DOHH2 (cell line): ENCODE measurements around the gene SUDS3.

Experiments
- H3F3A ChIP-seq: fragments of 200-600 bp; sonication (generic), shearing (Covaris generic); 2 replicates; pipeline ENCODE4 v1.6.0; 2016; ENCODE audit warnings: antibody characterized with exemption, mild to moderate bottlenecking; ENCODE audit not compliant: control insufficient read depth, insufficient read depth
- H3K27ac ChIP-seq: fragments of 200-600 bp; sonication (generic); 2 replicates; pipeline ENCODE4 v1.5.1; 2014; ENCODE audit warnings: low read depth, mild to moderate bottlenecking, low read length, moderate library complexity
- H3K27me3 ChIP-seq: fragments of 200-600 bp; sonication (generic); 2 replicates; pipeline ENCODE4 v1.6.1; 2014; ENCODE audit warnings: mild to moderate bottlenecking, low read length, mixed read lengths; ENCODE audit not compliant: control insufficient read depth
- H3K36me3 ChIP-seq: fragments of 200-600 bp; sonication (generic); 2 replicates; pipeline ENCODE4 v1.6.1; 2014; ENCODE audit warnings: mild to moderate bottlenecking, low read length, moderate library complexity, mixed read lengths; ENCODE audit not compliant: control insufficient read depth
- H3K4me1 ChIP-seq: fragments of 200-600 bp; sonication (generic); 2 replicates; pipeline ENCODE4 v1.6.1; 2014; ENCODE audit warnings: mild to moderate bottlenecking, low read length, mixed read lengths; ENCODE audit not compliant: control insufficient read depth
- H3K4me2 ChIP-seq: fragments of 200-600 bp; sonication (generic); 2 replicates; pipeline ENCODE4 v1.6.0; 2014; ENCODE audit warnings: mild to moderate bottlenecking, low read length, moderate library complexity
- H3K4me3 ChIP-seq: fragments of 200-600 bp; sonication (generic); 2 replicates; pipeline ENCODE4 v1.5.1; 2014; ENCODE audit warnings: mild to moderate bottlenecking, low read length, mixed read lengths
- H3K79me2 ChIP-seq: fragments of 200-600 bp; sonication (generic); 2 replicates; pipeline ENCODE4 v1.6.1; 2014; ENCODE audit warnings: mild to moderate bottlenecking, low read length, mixed read lengths; ENCODE audit not compliant: control insufficient read depth
- H3K9me2 ChIP-seq: fragments of 200-600 bp; sonication (generic); replicated peaks from 2 replicates; pipeline ENCODE4 v1.6.1; 2014; ENCODE audit warnings: mild to moderate bottlenecking, low read length, mixed read lengths; ENCODE audit not compliant: control insufficient read depth
- H3K9me3 ChIP-seq: fragments of 200-600 bp; sonication (generic); 2 replicates; pipeline ENCODE4 v1.6.1; 2014; ENCODE audit warnings: antibody characterized with exemption, low read length, mixed read lengths; ENCODE audit not compliant: control insufficient read depth, insufficient read depth
- H4K20me1 ChIP-seq: fragments of 200-600 bp; sonication (generic); 2 replicates; pipeline ENCODE4 v1.6.0; 2014; ENCODE audit warnings: low read depth, mild to moderate bottlenecking, antibody characterized with exemption, low read length, moderate library complexity; ENCODE audit not compliant: control insufficient read depth, insufficient read depth
- CTCF ChIP-seq: fragments of 200-600 bp; sonication (generic); IDR thresholded peaks from one replicate; pipeline ENCODE4 v1.5.1; 2014; ENCODE audit warnings: antibody characterized with exemption, mild to moderate bottlenecking, low read depth, low read length; ENCODE audit not compliant: poor library complexity, severe bottlenecking
- EZH2phosphoT487 ChIP-seq: fragments of 200-600 bp; sonication (generic); IDR thresholded peaks from 2 replicates; pipeline ENCODE4 v1.6.1; 2017; ENCODE audit warnings: borderline replicate concordance, mild to moderate bottlenecking, antibody characterized with exemption, low read length, moderate library complexity, mixed read lengths

Gene SUDS3

DNA sequence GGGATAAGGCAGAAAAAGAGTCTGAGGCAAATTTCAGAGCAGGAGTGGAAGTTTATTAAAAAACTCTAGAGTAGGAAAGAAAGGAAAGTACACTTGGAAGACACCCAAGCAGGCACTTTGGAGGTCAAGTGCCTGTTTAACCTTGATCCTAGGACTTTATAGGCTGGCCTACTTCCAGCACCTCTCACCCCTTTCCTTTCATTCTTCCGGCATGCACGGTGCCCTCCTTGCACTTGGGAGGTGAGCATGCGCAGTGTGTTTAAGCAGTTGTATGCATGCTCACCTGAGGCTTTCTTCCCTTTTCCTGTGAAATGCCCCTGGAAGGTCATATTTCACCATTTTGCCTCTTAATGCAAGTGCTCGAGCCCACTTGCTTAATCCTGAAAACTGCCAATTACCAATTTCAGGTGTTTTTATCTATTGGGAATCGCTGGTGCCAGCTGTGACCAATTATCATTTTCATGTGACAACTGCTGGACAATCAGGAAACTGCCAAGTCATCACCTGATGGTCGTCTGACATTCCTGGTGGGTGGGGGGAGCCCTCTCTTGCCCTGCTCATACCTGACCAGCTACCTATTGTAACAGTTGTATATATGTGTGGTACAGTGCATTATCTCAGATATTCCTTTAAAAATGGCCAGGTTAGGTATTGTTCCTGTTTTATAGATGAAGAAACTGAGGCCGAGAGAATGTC is 53.5 kb downstream of the SUDS3 start:
- no peaks in the 10 kb centered on the region for H3K36me3 ChIP-seq
- H3K4me3 ChIP-seq: no peak overlapping the region
- H3F3A ChIP-seq: no peaks in the 10 kb centered on the region
- peaks cover 5% of the 10 kb centered on the region for H3K4me1 ChIP-seq
- H3K9me2 ChIP-seq: no peaks in the 10 kb centered on the region
- H3K79me2 ChIP-seq: no peaks in the 10 kb centered on the region
- TF ChIP-seq EZH2phosphoT487 (no peak), CTCF (no peak)
- no peaks in the 10 kb centered on the region for H3K9me3 ChIP-seq
- H3K4me2 ChIP-seq: no peak overlapping the region
- no peaks in the 10 kb centered on the region for H4K20me1 ChIP-seq
- no peaks in the 10 kb centered on the region for H3K27me3 ChIP-seq
- H3K27ac ChIP-seq: no peak overlapping the region

DNA sequence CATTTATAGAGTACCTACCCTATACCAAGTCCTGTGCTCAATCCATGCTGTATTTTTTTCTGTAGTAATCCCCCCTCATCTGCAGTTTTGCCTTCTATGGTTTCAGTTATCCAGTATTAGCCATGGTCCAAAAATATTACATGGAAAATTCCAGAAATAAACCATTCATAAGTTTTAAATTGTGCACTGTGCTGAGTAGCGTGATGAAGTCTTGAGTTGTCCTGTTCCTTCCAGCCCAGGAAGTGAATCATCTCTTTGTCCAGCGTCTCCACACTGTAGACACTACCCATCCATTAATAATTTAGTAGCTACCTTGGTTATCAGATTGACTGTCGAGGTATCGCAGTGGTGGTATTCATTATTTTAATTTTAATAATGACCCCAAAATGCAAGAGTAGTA is 54.2 kb downstream of the SUDS3 start:
- H3K9me2 ChIP-seq: no peaks in the 10 kb centered on the region
- no peak overlapping the region for H3K4me2 ChIP-seq
- H3K4me1 ChIP-seq: no peaks in the 10 kb centered on the region
- no peak overlapping the region for H3K4me3 ChIP-seq
- TF ChIP-seq CTCF (no peak), EZH2phosphoT487 (no peak)
- no peak overlapping the region for H3K27ac ChIP-seq
- H4K20me1 ChIP-seq: no peaks in the 10 kb centered on the region
- no peaks in the 10 kb centered on the region for H3K27me3 ChIP-seq
- no peaks in the 10 kb centered on the region for H3K36me3 ChIP-seq
- no peaks in the 10 kb centered on the region for H3K9me3 ChIP-seq
- H3F3A ChIP-seq: no peaks in the 10 kb centered on the region
- H3K79me2 ChIP-seq: no peaks in the 10 kb centered on the region

DNA sequence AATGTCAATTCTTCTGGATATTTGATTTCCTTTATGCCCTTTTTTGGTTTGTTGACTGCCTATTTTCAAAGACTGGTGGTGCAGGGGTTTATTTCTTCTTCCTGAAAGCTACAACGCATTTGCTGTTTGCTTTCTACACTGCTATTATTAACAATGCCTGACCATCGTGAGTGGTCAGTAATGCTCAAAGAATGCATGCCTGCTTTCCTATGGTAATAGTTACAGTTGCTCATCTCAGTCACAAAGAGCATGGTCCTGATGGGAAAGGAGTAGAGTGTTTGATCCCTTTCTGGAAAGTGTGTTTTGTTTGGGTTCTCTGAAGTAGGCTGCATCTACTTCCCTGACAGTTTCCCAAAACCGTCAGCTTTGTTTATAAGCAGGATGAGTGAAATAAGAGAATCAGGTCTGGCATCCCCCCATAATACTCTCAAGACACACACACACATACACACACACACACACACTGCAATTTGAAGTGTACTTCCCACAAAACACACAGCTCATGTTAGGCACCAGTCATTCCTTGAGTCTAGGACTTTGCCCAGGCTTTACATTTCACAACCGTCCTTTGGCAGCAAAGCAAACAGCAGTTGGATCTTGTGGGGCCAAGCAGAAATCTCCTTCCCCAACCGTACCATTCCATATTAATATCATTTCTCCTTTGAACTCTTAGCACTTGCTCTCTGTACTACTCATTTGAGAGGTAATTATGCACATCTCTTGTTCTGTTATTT is 56.6 kb downstream of the SUDS3 start:
- H3K79me2 ChIP-seq: no peaks in the 10 kb centered on the region
- no peaks in the 10 kb centered on the region for H3F3A ChIP-seq
- no peaks in the 10 kb centered on the region for H3K9me2 ChIP-seq
- peaks cover 7% of the 10 kb centered on the region for H3K27me3 ChIP-seq
- no peaks in the 10 kb centered on the region for H3K4me1 ChIP-seq
- no peaks in the 10 kb centered on the region for H4K20me1 ChIP-seq
- H3K27ac ChIP-seq: no peak overlapping the region
- no peaks in the 10 kb centered on the region for H3K36me3 ChIP-seq
- H3K9me3 ChIP-seq: no peaks in the 10 kb centered on the region
- no peak for TF ChIP-seq EZH2phosphoT487
- TF ChIP-seq CTCF: no peak
- H3K4me3 ChIP-seq: no peak overlapping the region
- no peak overlapping the region for H3K4me2 ChIP-seq
